HG03575 (cell line): ENCODE data around the gene GABRB1.

ENCODE experiments used
- ATAC-seq: cut with Tn5 transposase; IDR thresholded peaks from one replicate; pipeline ENCODE4 v1.9.1; 2021; ENCODE audit not compliant: unreplicated experiment, insufficient number of reproducible peaks, low FRiP score; ENCODE audit errors: extremely low read depth

GABRB1 gene

GRCh38 chr4:47031011-47031678, at the start of gene GABRB1:
GABRB1 (plus strand) TSS chr4:47031567.
- no peak for ATAC-seq

GRCh38 chr4:46984781-46985180, 46.6 kb upstream of the GABRB1 start:
- ATAC-seq = no peak

GRCh38 chr4:46986922-46987638, 44.3 kb upstream of the GABRB1 start:
- ATAC-seq = no peak

GRCh38 chr4:46992338-46992737, 39.0 kb upstream of the GABRB1 start:
- ATAC-seq = no peak

GRCh38 chr4:46993075-46994006, 38.0 kb upstream of the GABRB1 start, which contains the start of gene GABRA4:
GABRA4 (minus strand) TSS chr4:46993581; CDS start chr4:46993424, 157 bp downstream.
- no peak for ATAC-seq

GRCh38 chr4:46994007-46994405, 37.4 kb upstream of the GABRB1 start:
- ATAC-seq = no peak

- no peak for ATAC-seq
Observed at GRCh38 chr4:46999566-46999965, 31.8 kb upstream of the GABRB1 start.

- ATAC-seq = no peak
Observed at GRCh38 chr4:47000406-47000805, 31.0 kb upstream of the GABRB1 start.

GRCh38 chr4:47002580-47002979, 28.8 kb upstream of the GABRB1 start:
- no peak for ATAC-seq

GRCh38 chr4:47010347-47010911, 20.9 kb upstream of the GABRB1 start:
- no peak for ATAC-seq

- ATAC-seq = peak; percentile 88
Observed at GRCh38 chr4:47010912-47011446, 20.4 kb upstream of the GABRB1 start.

GRCh38 chr4:47012676-47013075, 18.7 kb upstream of the GABRB1 start:
- ATAC-seq = no peak

- no peak for ATAC-seq
Observed at GRCh38 chr4:47013373-47013772, 18.0 kb upstream of the GABRB1 start.

- ATAC-seq = no peak
Observed at GRCh38 chr4:47017081-47017480, 14.3 kb upstream of the GABRB1 start.

GRCh38 chr4:47017494-47017893, 13.9 kb upstream of the GABRB1 start:
- ATAC-seq = no peak

- ATAC-seq = no peak
Observed at GRCh38 chr4:47031751-47032404, 511 bp downstream of the GABRB1 start.

- peak; percentile 60 for ATAC-seq
Observed at GRCh38 chr4:47032405-47033106, 1.2 kb downstream of the GABRB1 start.

- no peak for ATAC-seq
Observed at GRCh38 chr4:47038263-47038662, 6.9 kb downstream of the GABRB1 start.
